ENCODE data around the gene DDX53.

The DDX53 gene

DNA sequence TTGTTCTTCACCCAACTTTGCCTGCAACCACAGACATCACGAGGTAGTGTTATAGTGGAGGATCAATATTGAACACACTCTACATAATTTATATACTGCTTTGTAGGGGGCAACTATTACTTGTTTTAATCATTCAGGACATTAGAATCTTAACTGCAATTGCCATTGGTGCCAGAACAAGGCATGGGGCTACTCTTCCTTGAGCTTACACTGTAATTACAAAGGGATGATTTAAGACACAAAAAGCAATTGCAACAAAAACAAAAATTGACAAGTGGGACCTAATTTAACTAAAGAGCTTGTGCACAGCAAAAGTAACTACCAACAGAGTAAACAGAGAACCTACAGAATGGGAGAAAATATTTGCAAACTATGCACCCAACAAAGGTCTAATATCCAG lies 24.0 kb upstream of the DDX53 start:
- no peaks in the 10 kb centered on the region for H3K9me3 ChIP-seq (ENCODE audit: insufficient read depth, low read length, severe bottlenecking)
- H2AFZ ChIP-seq (ENCODE audit: low read depth, low read length): no peak overlapping the region
- no peaks in the 10 kb centered on the region for H3K4me1 ChIP-seq (ENCODE audit: insufficient read depth, low read length)
- H3K36me3 ChIP-seq (ENCODE audit: insufficient read depth, low read length): no peaks in the 10 kb centered on the region
- H3K27me3 ChIP-seq (ENCODE audit: insufficient read depth, low read length, poor library complexity): no peaks in the 10 kb centered on the region
- no peaks in the 10 kb centered on the region for H3K79me2 ChIP-seq (ENCODE audit: insufficient read depth, low read length)
- no peak overlapping the region for H3K9ac ChIP-seq (ENCODE audit: low read depth, low read length)
- DNase-seq: no peak
- no peak overlapping the region for H3K4me3 ChIP-seq (ENCODE audit: low read depth in 1 of 2, low read length in 2 of 2)
- no peak for ATAC-seq (ENCODE audit: insufficient read depth, low read depth)
- H3K4me2 ChIP-seq (ENCODE audit: insufficient read depth, low read length): no peak overlapping the region
- no peaks in the 10 kb centered on the region for H4K20me1 ChIP-seq (ENCODE audit: insufficient read depth, low read length)
- TF ChIP-seq, protein P1, sequence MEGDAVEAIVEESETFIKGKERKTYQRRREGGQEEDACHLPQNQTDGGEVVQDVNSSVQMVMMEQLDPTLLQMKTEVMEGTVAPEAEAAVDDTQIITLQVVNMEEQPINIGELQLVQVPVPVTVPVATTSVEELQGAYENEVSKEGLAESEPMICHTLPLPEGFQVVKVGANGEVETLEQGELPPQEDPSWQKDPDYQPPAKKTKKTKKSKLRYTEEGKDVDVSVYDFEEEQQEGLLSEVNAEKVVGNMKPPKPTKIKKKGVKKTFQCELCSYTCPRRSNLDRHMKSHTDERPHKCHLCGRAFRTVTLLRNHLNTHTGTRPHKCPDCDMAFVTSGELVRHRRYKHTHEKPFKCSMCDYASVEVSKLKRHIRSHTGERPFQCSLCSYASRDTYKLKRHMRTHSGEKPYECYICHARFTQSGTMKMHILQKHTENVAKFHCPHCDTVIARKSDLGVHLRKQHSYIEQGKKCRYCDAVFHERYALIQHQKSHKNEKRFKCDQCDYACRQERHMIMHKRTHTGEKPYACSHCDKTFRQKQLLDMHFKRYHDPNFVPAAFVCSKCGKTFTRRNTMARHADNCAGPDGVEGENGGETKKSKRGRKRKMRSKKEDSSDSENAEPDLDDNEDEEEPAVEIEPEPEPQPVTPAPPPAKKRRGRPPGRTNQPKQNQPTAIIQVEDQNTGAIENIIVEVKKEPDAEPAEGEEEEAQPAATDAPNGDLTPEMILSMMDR (IDR thresholded peaks at IDR 0.05; ENCODE audit: borderline replicate concordance, extremely low read depth, low read length, poor library complexity, severe bottlenecking): no peak
- TF ChIP-seq EZH2 (IDR thresholded peaks at IDR 0.05; ENCODE audit: borderline replicate concordance, low read depth, low read length, severe bottlenecking): no peak
- no peak overlapping the region for H3K27ac ChIP-seq (ENCODE audit: low read length)

DNA sequence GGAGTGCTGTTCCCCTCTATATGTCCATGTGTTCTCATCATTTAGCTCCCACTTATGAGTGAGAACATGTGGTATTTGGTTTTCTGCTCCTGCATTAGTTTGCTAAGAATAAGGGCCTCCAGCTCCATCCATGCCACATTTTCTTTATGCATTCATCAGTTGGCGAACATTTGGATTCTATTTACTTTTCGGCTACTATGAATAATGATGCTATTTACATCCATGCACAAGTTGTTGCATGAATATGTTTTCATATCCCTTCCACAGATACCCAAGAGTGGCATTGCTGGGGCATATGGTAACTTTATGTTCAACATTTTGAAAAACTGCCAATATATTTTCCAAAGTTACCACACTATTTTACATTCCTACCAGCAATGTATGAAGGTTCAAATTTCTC lies 13.8 kb upstream of the DDX53 start:
- ATAC-seq (ENCODE audit: insufficient read depth, low read depth): no peak
- TF ChIP-seq EZH2 (IDR thresholded peaks at IDR 0.05; ENCODE audit: borderline replicate concordance, low read depth, low read length, severe bottlenecking): no peak
- TF ChIP-seq, protein P1 (IDR thresholded peaks at IDR 0.05; ENCODE audit: borderline replicate concordance, extremely low read depth, low read length, poor library complexity, severe bottlenecking): no peak
- Histone ChIP-seq H3K36me3 (ENCODE audit: insufficient read depth, low read length) (no peaks in the 10 kb centered on the region), H2AFZ (ENCODE audit: low read depth, low read length) (no peak overlapping the region), H3K9me3 (ENCODE audit: insufficient read depth, low read length, severe bottlenecking) (no peaks in the 10 kb centered on the region), H3K4me2 (ENCODE audit: insufficient read depth, low read length) (no peak overlapping the region), H3K27ac (ENCODE audit: low read length) (no peak overlapping the region), H4K20me1 (ENCODE audit: insufficient read depth, low read length) (no peaks in the 10 kb centered on the region), H3K9ac (ENCODE audit: low read depth, low read length) (no peak overlapping the region), H3K4me1 (ENCODE audit: insufficient read depth, low read length) (no peaks in the 10 kb centered on the region), H3K27me3 (ENCODE audit: insufficient read depth, low read length, poor library complexity) (no peaks in the 10 kb centered on the region), H3K79me2 (ENCODE audit: insufficient read depth, low read length) (no peaks in the 10 kb centered on the region), H3K4me3 (ENCODE audit: low read depth in 1 of 2, low read length in 2 of 2) (no peak overlapping the region)
- no peak for DNase-seq

DNA sequence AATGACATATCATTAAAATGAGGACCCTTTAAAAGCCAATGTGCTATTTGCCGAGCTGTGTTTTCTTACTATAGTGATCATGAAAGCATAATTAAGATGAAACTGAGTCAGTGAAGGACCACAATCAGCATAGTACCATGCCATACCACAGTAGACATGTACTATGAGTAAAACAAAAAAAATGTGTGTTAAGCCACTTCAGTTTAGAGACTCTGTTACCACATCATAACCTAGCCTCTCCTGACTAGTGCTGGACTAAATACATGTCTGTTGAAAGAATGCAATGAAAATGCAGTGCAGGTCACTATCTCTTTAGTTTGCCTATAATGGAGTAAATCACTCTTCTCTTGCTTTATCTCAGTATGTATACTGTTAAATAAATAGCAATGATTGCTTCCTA lies 12.3 kb upstream of the DDX53 start:
- H4K20me1 ChIP-seq (ENCODE audit: insufficient read depth, low read length): no peaks in the 10 kb centered on the region
- no peak overlapping the region for H3K4me2 ChIP-seq (ENCODE audit: insufficient read depth, low read length)
- no peaks in the 10 kb centered on the region for H3K79me2 ChIP-seq (ENCODE audit: insufficient read depth, low read length)
- H3K4me1 ChIP-seq (ENCODE audit: insufficient read depth, low read length): no peaks in the 10 kb centered on the region
- H3K4me3 ChIP-seq (ENCODE audit: low read depth in 1 of 2, low read length in 2 of 2): no peak overlapping the region
- no peak for ATAC-seq (ENCODE audit: insufficient read depth, low read depth)
- no peak overlapping the region for H3K9ac ChIP-seq (ENCODE audit: low read depth, low read length)
- H3K27me3 ChIP-seq (ENCODE audit: insufficient read depth, low read length, poor library complexity): no peaks in the 10 kb centered on the region
- no peaks in the 10 kb centered on the region for H3K9me3 ChIP-seq (ENCODE audit: insufficient read depth, low read length, severe bottlenecking)
- no peak overlapping the region for H3K27ac ChIP-seq (ENCODE audit: low read length)
- H3K36me3 ChIP-seq (ENCODE audit: insufficient read depth, low read length): no peaks in the 10 kb centered on the region
- TF ChIP-seq, protein P1 (IDR thresholded peaks at IDR 0.05; ENCODE audit: borderline replicate concordance, extremely low read depth, low read length, poor library complexity, severe bottlenecking): no peak
- TF ChIP-seq EZH2 (IDR thresholded peaks at IDR 0.05; ENCODE audit: borderline replicate concordance, low read depth, low read length, severe bottlenecking): no peak
- DNase-seq: no peak
- no peak overlapping the region for H2AFZ ChIP-seq (ENCODE audit: low read depth, low read length)

DNA sequence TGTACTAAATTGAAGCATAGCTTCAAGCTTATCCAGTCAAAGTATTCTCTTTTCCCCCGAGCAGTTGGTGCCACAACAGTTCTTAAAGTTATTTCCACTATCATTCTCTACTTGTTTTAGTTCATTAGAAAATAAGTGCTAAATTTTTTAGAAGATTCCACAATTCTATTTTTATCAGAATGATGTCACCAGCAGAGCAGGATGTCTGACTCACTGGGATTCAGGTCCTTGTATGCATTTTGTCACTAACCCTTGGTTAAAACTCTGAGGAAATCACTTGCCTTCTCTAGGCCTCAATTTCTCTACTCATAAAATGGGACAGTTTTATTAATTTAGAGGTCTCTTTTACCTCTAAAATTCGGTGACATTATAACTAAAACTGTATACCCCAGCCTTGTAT lies 3.4 kb downstream of the DDX53 start:
- H3K4me1 ChIP-seq (ENCODE audit: insufficient read depth, low read length): no peaks in the 10 kb centered on the region
- no peaks in the 10 kb centered on the region for H3K36me3 ChIP-seq (ENCODE audit: insufficient read depth, low read length)
- H3K9me3 ChIP-seq (ENCODE audit: insufficient read depth, low read length, severe bottlenecking): no peaks in the 10 kb centered on the region
- H3K27ac ChIP-seq (ENCODE audit: low read length): no peak overlapping the region
- DNase-seq (no peak), ATAC-seq (ENCODE audit: insufficient read depth, low read depth) (no peak)
- no peak overlapping the region for H3K4me2 ChIP-seq (ENCODE audit: insufficient read depth, low read length)
- H4K20me1 ChIP-seq (ENCODE audit: insufficient read depth, low read length): no peaks in the 10 kb centered on the region
- H3K27me3 ChIP-seq (ENCODE audit: insufficient read depth, low read length, poor library complexity): no peaks in the 10 kb centered on the region
- H3K79me2 ChIP-seq (ENCODE audit: insufficient read depth, low read length): no peaks in the 10 kb centered on the region
- TF ChIP-seq, protein P1 (IDR thresholded peaks at IDR 0.05; ENCODE audit: borderline replicate concordance, extremely low read depth, low read length, poor library complexity, severe bottlenecking): no peak
- TF ChIP-seq EZH2 (IDR thresholded peaks at IDR 0.05; ENCODE audit: borderline replicate concordance, low read depth, low read length, severe bottlenecking): no peak
- H3K4me3 ChIP-seq (ENCODE audit: low read depth in 1 of 2, low read length in 2 of 2): no peak overlapping the region
- H3K9ac ChIP-seq (ENCODE audit: low read depth, low read length): no peak overlapping the region
- H2AFZ ChIP-seq (ENCODE audit: low read depth, low read length): no peak overlapping the region
